Measurements from ENCODE around the gene KRTAP5-10.
"Not testable (repeated sequence)": the region's sequence is repeated elsewhere in the genome, so short reads cannot be mapped to it uniquely, and the experiment has no call there.

The KRTAP5-10 gene

GRCh38 chr11:71565263-71565662 is at the start of gene KRTAP5-10:
Gene KRTAP5-10 (plus strand): TSS chr11:71565563. CDS start chr11:71565588, 25 bp downstream.
- DNase-seq (ENCODE audit: low spot score): no peak
- in situ Hi-C loops (cut with MboI; ENCODE audit: low sequenced_read_pairs, unreplicated experiment): no loop called here
- TF ChIP-seq CTCF (IDR thresholded peaks at IDR 0.05; ENCODE audit: borderline replicate concordance, control extremely low read depth, extremely low read depth, insufficient read depth, missing control alignments): no peak

GRCh38 chr11:71518506-71519471 is 46.6 kb upstream of the KRTAP5-10 start:
- TF ChIP-seq CTCF (IDR thresholded peaks at IDR 0.05; ENCODE audit: borderline replicate concordance, control extremely low read depth, extremely low read depth, insufficient read depth, missing control alignments): no peak
- in situ Hi-C loops (cut with MboI; ENCODE audit: low sequenced_read_pairs, unreplicated experiment): no loop called here
- no peak for DNase-seq (ENCODE audit: low spot score)

- in situ Hi-C loops (cut with MboI; ENCODE audit: low sequenced_read_pairs, unreplicated experiment): no loop called here
- no peak for TF ChIP-seq CTCF (IDR thresholded peaks at IDR 0.05; ENCODE audit: borderline replicate concordance, control extremely low read depth, extremely low read depth, insufficient read depth, missing control alignments)
- no peak for DNase-seq (ENCODE audit: low spot score)
Measured at GRCh38 chr11:71519546-71519945, 45.8 kb upstream of the KRTAP5-10 start.

- in situ Hi-C loops (cut with MboI; ENCODE audit: low sequenced_read_pairs, unreplicated experiment): no loop called here
- DNase-seq (ENCODE audit: low spot score): no peak
- no peak for TF ChIP-seq CTCF (IDR thresholded peaks at IDR 0.05; ENCODE audit: borderline replicate concordance, control extremely low read depth, extremely low read depth, insufficient read depth, missing control alignments)
Measured at GRCh38 chr11:71525188-71525937, 40.0 kb upstream of the KRTAP5-10 start.

GRCh38 chr11:71525938-71526495 is 39.3 kb upstream of the KRTAP5-10 start:
- TF ChIP-seq CTCF (IDR thresholded peaks at IDR 0.05; ENCODE audit: borderline replicate concordance, control extremely low read depth, extremely low read depth, insufficient read depth, missing control alignments): no peak
- in situ Hi-C loops (cut with MboI; ENCODE audit: low sequenced_read_pairs, unreplicated experiment): no loop called here
- DNase-seq (ENCODE audit: low spot score): no peak

GRCh38 chr11:71526796-71527575 is 38.4 kb upstream of the KRTAP5-10 start, which contains the start of gene KRTAP5-7:
Gene KRTAP5-7 (plus strand): TSS chr11:71527267. CDS start chr11:71527301, 34 bp downstream.
- in situ Hi-C loops (cut with MboI; ENCODE audit: low sequenced_read_pairs, unreplicated experiment); DNase-seq (ENCODE audit: low spot score): not testable (repeated sequence)

Data from GM13976 (cell line).